Skin epidermis (tissue), 12 donors: ENCODE results near the gene NPAS1.
"Not testable (repeated sequence)": the region's sequence is repeated elsewhere in the genome, so short reads cannot be mapped to it uniquely, and the experiment has no call there.

ENCODE experiments used
- H3K27ac ChIP-seq, 21 experiments: fragments of 200-600 bp; sonication (generic) in 11 of 21; one replicate each; pipeline ENCODE4 v1.5.0; 2020; ENCODE audit warnings: mild to moderate bottlenecking in 3 of 21, inconsistent platforms in 2 of 21, moderate library complexity in 2 of 21
- H3K4me3 ChIP-seq, 7 experiments: fragments of 200-600 bp; sonication (generic) in 2 of 7; one replicate each; pipeline ENCODE4 v1.5.0; 2020; ENCODE audit warnings: inconsistent platforms in 2 of 7, mild to moderate bottlenecking in 2 of 7, moderate library complexity in 1 of 7

NPAS1 gene

DNA sequence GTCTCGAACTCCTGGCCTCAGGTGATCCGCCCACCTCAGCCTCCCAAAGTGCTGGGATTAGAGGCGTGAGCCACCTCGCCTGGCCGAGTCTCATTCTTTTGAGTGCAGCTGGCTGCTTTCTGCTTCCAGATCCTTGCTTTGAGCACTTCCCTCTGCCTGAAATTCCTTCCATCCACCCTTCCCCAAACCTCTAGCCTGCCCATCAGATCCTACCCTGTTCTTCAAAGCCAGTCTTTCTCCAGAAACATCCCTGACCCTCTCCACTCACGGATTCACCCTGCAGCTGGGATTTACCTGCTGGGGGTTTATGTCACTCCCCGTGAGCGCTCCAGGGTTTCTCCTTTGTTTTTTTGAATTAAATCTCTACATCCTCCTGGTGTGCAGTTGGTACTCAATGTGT is 13.1 kb upstream of the NPAS1 start:
- no peak overlapping the region for H3K27ac ChIP-seq
- no peak overlapping the region for H3K4me3 ChIP-seq

GRCh38 chr19:47010549-47010948 is 9.1 kb upstream of the NPAS1 start:
- not testable (repeated sequence) for H3K4me3 ChIP-seq, H3K27ac ChIP-seq

DNA sequence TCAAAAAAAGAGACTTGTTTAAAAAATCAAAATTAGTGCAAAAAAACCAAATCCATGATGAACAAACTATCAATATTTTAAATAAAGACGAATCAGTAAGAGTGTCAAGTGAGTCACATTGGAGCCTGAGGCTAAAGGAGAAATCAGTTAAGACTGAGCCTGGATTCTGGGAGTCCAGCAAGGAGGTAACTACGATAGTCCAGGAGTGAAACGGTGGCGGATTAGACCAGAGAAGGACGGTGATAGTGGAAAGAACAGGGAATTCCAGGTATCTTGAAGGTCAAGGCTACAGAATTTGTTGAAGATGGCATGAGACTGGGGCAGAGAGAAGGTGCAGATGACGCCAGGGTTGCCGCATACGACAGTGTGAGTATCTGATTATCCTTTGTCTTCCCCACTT is 7.0 kb upstream of the NPAS1 start:
- no peak overlapping the region for H3K4me3 ChIP-seq

GRCh38 chr19:47013041-47013517 is 6.6 kb upstream of the NPAS1 start:
- no peak overlapping the region for H3K4me3 ChIP-seq
- no peak overlapping the region for H3K27ac ChIP-seq

More for the DNA sequence above, 7.0 kb upstream of the NPAS1 start:
- no peak overlapping the region for H3K27ac ChIP-seq

GRCh38 chr19:47018923-47019322 is 714 bp upstream of the NPAS1 start:
- H3K4me3 ChIP-seq = no peak overlapping the region
- no peak overlapping the region for H3K27ac ChIP-seq

DNA sequence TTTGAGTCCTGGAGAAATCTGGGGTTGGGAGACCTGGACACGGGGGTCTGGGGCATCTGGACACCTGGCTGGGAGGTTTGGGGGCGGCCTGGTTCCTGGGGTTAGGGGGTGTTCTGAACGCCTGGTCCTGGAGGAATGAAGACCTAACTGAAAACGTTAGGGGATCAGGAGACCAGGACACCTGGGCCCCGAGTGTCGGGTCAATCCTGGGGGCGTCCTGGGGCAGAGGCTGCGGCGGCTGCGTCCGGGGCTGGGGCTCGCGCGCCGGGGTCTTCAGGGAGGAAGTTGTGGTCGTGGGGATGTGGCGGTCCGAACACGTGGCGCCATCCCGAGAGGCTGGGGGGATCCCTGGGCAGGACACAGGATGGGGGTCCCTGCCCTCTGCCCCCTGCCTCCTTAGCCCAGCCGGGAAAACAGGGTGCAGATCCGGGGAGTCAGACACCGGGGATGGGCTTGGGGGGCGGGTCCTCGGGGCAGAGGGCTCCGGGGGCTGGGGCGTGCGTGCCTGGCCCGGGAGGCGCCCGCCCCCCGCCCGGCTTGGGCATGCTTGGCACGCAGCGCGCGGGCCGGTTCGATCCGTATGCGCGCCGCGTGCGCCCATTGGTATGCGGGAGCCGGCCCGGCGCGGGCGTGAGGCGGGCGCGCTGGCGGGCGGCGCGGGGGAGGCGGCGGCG is 632 bp downstream of the NPAS1 start:
- Histone ChIP-seq H3K27ac (no peak overlapping the region), H3K4me3 (peak overlapping the region in 3 of 7 experiments; percentile 4 to 37 (median 18))

- Histone ChIP-seq H3K27ac (no peak overlapping the region), H3K4me3 (peak overlapping the region in 3 of 7 experiments; percentile 12 to 37 (median 28))
These were observed 1.4 kb downstream of the NPAS1 start for GRCh38 chr19:47020992-47021496.

- H3K4me3 ChIP-seq = peak overlapping the region in 1 of 7 experiments; percentile 37
- H3K27ac ChIP-seq = no peak overlapping the region
These were observed 2.0 kb downstream of the NPAS1 start for GRCh38 chr19:47021536-47022139.

GRCh38 chr19:47022140-47022536 is 2.5 kb downstream of the NPAS1 start:
- no peak overlapping the region for H3K4me3 ChIP-seq
- no peak overlapping the region for H3K27ac ChIP-seq

GRCh38 chr19:47022541-47023447 is 3.2 kb downstream of the NPAS1 start:
- Histone ChIP-seq H3K27ac (no peak overlapping the region), H3K4me3 (no peak overlapping the region)

DNA sequence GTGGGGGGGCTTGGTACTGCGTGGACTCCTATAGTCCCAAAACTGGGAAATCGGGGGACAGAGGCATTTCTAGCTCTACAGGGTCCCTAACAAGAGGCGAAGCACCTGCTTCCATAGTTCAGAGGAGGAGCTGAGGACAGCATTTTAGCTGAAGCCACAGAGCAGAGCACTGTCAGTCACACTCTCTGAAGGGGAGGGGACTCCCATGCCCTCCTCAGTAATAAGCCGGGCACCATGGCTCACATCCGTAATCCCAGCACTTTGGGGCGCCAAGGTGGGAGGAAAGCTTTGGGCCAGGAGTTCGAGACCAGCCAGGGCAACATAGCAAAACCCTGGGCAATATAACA is 3.8 kb downstream of the NPAS1 start:
- Histone ChIP-seq H3K27ac (no peak overlapping the region), H3K4me3 (no peak overlapping the region)

DNA sequence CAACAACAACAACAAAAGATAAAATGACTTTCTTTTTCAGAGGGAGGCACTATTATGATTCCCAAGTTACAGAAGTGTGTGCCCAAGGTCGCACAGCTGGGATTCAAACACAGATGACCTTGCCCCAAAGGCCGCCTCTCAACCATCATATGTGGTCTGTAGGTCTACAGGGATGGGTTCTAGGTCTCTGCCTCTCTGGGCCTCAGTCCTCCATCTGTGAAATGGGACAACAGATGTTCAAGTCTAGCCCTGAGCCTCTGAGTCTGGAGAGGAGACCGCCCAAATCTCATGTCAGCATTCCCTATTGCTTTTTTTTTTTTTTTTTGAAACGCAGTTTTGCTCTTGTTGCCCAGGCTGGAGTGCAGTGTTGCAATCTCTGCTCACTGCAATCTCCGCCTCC is 4.9 kb downstream of the NPAS1 start:
- no peak overlapping the region for H3K27ac ChIP-seq
- H3K4me3 ChIP-seq = no peak overlapping the region

DNA sequence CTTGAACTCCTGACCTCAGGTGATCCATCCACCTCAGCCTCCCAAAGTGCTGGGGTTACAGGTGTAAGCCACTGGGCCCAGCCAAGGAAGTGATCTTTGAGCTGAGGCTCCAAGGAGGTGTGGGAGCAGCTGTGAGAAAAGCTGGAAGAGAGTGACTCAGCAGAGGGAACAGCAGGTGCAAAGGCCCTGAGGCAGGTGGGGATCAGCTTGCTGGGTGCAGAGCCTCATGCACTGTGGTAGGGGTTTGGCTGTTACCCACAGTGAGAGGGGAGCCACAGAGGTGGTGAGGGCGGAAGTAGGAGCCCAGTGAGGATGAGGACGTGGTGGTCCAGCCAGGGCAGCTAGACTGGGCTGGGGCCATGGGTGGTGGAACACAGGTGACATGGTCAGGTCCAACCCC is 6.5 kb downstream of the NPAS1 start:
- H3K4me3 ChIP-seq = no peak overlapping the region
- no peak overlapping the region for H3K27ac ChIP-seq

DNA sequence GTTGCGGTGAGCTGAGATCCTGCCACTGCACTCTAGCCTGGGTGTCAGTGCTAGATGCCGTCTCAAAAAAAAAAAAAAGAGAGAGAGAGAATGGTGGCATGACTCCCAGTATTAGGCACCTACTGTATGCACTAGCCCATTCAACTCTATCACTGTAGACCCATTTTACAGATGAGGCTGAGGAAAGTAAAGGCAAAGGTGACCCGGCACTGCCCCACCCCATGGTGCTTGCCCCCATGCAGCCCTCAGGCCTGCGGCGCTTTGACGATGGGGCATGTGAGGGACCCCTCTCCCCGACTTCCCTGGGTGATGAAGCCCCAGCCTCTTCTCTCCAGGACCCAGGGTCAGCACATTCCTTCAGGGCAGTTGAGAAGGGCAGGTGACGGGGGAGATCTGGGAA is 7.3 kb downstream of the NPAS1 start:
- Histone ChIP-seq H3K4me3 (no peak overlapping the region), H3K27ac (no peak overlapping the region)

DNA sequence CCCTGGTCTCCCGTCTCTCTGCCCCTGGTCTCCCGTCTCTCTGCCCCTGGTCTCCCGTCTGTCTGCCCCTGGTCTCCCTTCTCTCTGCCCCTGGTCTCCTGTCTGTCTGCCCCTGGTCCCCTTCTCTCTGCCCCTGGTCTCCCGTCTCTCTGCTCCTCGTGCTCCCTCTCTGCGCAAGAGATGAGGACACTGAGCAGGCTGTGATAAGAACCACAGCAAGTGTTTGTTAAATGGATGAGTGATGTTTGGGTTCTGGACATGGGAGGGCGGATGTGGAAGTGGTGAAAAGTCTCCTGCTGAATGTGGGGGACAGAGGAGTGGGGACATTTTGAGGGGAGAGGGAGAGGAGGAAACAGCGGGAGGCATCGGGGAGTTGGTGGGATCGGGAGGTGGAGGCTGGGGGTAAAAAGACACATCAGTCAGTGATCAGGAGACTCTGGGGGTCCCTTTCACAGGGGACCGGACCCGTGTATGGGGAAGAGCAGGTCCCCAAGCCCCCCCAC is 8.0 kb downstream of the NPAS1 start:
- Histone ChIP-seq H3K27ac (no peak overlapping the region), H3K4me3 (no peak overlapping the region)

DNA sequence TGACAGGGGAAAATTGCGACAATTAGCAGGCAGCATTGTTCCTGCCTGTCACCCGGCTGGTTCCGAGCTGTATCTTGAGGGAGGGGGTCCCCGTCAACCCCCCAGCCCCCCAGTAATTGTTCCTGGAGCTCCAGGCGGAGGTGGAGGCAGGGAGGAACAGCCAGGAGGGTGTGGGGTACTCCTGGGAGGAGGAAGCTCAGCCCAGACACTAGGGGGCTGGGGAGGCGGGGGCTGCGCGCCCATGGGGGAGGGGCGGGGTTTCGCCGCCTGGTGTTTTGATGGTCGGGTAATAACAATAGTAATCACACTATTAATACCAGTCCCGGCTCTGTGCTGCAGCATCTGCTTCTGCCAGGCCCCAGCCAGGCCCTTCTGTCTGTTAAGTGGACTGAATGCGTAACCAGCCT is 8.6 kb downstream of the NPAS1 start:
- H3K27ac ChIP-seq = no peak overlapping the region
- H3K4me3 ChIP-seq = no peak overlapping the region

- no peak overlapping the region for H3K27ac ChIP-seq
- H3K4me3 ChIP-seq = no peak overlapping the region
These were observed 12.7 kb downstream of the NPAS1 start for GRCh38 chr19:47032171-47032811.

DNA sequence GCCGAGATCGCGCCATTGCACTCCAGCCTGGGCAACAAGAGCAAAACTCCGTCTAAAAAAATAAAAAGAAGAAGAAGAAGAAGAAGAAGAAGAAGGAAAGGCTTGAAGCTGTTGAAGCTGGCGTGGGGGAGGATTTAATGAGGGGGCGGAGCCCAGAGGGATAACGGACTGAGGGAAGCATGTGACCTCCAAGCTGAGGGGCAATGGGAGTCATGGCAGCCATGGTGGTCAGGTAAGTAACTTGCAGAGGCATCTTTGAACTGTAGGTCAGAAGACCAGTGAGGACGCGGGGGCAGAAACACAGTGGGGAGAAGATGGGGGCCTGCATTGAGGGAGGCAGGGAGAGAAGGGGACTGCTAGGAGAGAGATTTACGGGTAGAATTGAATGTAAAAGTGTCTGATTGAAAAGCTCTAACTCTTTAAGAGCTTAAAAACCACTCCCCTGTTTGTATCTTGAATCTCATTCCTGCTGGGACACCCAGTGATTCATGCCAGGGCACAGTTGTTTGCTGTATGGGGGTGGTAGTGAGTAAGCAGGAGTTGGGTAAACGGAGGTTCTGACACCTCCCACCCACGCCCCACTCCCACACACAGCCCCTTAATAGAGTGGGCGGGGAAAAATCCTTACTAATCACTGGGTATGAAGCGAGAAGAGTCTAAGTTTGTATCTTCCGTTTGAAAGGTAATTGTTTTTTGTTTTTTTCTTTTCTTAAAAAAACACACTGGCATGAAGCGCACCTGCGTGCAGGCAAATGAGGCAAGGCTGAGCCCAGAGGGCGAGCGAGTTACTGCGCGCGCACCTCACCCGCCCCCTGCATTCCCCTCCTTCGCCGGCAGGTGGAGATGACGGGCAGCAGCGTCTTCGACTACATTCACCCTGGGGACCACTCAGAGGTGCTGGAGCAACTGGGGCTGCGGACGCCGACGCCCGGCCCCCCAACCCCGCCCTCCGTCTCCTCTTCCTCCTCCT is 15.8 kb downstream of the NPAS1 start:
- peak overlapping the region in 19 of 21 experiments; percentile 14 to 83 (median 64) for H3K27ac ChIP-seq
- H3K4me3 ChIP-seq = peak overlapping the region; percentile 14 to 49 (median 36)
